GM19043 (cell line): ENCODE measurements around the gene ZBED3.
"Not testable (repeated sequence)": the region's sequence is repeated elsewhere in the genome, so short reads cannot be mapped to it uniquely, and the experiment has no call there.

Source experiments
- ATAC-seq: cut with Tn5 transposase; IDR thresholded peaks from one replicate; pipeline ENCODE4 v1.9.1; 2021; ENCODE audit warnings: low read depth; ENCODE audit not compliant: unreplicated experiment

ZBED3 gene

DNA sequence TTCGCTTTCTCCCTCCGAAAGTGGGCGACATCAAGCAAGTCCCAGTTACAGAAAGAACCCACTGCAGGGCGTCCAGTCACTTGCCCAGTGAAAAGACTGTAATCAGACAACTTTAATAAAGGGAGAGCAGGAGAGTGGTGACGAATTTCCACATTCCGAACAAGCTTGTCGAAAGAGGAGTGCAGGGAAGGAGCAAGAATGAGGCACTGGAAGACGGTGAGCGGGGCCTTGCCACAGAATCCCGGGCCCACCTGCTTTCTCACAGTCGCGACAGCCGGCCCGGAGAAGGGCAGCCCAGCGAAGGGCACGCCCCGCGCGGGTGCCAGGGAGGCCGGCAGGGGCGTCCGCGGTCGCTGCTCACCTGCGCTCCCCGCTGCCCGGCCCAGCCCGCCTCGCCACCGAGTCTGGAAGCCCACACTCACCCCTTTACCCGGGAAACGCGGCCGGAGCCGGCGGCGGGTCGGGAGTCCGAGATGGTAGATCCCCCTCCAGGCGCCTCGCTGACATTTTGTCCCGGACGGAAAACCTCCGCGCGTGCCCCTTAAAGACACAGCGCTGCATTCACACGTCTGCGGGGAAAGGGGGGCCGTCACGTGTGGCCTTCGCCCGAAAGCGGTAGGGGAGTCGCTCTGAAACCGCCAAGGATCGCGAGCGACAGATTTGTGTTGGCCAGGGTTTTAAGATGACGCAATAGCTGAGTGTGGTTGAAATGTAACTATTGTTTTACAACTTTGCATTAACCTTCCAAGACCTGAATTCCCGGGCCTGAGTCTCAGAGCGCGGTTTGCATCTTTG is at the start of gene ZBED3:
Gene ZBED3, minus strand, starts transcription at position 597 of the 795 bp plus-strand sequence. CDS start 9,407 bp downstream, outside the sequence.
- ATAC-seq, result no peak

DNA sequence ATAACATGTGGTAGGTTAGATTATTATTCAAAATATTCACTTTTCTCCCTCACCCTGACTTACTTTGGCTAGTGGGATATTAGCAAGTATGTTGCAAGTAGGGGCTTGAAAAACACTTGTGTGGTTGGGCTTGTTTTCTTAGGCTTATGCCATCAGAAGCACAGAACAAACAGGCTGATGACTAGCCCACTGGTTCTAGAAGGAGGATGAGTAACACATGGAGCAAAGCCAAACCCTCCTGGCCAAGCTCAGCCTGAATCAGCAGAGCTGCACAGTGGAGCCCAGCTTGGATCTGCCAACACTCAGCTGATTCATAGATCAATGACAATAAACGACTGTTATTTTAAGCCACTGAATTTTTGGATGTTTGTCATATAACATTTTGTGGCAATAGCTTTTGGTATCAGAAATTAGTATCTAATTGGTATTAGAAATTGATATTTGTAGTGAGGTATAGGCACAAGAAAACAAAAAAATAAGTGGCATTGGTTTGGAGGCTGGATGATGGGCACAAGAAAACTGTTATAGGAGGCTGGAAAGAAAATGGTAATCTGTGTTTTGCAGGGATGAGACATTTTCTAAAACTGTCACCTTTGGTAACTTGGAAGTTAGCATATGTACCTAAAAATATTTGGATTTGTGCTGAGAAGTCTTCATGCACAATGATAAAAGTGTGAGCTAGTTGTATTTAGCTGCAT is 46.1 kb upstream of the ZBED3 start:
- ATAC-seq, result no peak

DNA sequence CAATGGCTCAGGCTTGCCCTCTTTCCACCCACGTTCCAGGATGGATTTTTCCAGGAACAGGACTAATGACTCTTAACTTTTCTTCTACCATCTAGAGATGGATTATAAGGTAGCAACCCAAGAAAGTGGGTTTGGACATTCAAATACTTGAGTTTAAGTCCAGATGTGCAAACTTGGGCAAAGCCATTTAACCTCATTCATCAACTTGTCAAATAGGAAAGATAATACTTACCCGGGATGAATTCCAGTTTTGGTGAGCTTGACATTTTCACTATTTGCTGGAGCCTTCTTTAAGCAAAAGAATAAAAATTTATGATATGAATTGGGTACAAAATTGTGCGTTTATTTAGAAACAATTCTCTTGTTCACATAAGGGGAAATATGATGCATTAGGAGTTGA is 44.3 kb upstream of the ZBED3 start:
- ATAC-seq, result no peak

DNA sequence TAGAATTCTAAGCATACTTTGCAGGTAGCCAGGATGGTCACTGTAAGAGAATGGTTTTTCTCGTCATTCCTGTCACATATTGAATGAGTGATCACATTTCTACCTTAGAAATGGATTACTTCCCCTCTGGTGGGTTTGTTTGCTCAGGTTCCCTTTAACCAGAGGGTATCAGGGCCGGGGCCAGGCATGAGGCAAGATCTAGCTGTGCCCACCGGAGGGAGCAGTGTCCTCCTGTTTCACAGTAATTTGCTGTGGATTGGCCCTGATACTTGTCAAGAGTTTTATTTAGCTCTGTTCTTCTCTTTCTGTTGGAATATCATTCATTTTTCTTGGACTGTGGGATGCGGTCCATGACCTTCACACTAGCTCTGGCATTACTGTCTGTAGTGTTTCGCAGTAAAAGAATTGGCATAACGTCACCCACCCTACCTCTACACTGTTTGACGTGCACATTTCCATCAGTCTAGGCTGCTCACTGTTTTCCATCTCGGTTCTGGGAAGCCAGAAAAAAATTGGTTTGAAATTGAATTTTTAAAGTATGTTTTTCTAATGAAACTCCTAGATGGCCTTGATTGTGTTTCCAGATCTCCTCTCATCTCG is 42.4 kb upstream of the ZBED3 start:
- ATAC-seq, result no peak

- ATAC-seq, result no peak
Measured at GRCh38 chr5:77128411-77129061, 41.5 kb upstream of the ZBED3 start.

DNA sequence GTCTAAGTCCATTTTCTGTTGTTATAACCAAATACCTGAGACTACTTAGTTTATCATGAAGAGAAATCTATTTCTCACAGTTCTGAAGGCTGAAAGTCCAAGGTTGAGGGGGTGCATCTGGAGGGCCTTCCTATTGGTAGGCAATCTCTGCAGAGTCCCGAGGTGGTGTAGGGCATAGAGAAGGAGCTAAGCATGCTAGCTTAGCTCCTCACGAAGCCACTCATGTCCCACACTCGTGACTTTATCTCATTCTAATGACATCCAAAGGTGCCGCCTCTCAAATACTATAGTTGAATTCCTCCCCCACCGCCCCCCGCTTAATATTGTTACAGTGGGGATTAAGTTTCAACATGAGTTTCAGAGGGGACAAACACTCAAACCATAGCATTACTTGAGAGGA is 36.0 kb upstream of the ZBED3 start:
- ATAC-seq, result no peak

DNA sequence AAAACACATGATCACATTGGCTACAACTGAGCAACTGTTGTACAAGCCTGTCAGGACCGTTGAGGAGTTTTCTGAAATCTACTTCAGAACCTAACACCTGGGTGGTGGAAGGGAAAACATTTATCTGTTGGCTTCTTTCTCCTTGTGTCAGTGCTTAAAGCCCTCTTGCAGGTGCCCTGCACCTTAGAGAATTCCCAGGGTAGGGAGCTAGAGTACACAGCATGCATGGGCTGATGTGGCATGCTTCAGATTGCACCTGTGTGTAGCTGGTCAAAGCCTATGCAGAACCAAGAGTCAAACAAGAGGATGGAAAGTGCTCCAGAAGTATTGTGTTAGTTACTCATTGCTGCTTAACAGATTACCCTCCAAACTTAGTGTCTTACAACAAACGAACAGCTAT is 33.6 kb upstream of the ZBED3 start:
- ATAC-seq, result no peak

GRCh38 chr5:77120086-77120485 is 33.0 kb upstream of the ZBED3 start:
- no peak for ATAC-seq

DNA sequence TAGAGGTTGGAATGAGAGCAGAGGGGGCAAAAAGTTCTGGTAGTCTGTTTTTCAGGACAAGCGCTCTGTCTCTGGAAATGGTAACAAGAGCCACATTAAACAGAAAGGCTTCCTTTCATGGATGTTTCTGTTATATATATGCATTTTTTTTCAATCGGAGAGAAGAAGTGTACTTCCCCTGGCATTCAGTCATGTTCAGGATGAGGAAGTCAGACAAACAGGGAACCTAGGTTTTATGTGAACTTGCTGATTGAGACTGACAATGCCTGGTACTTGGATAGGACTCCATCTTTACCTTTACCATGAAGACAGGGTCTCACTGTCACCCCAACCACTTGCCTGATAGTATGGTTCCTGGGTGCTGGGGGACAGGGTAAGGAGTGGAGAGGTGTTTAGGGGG is 30.1 kb upstream of the ZBED3 start:
- no peak for ATAC-seq

GRCh38 chr5:77107035-77107434 is 19.9 kb upstream of the ZBED3 start:
- not testable (repeated sequence) for ATAC-seq

DNA sequence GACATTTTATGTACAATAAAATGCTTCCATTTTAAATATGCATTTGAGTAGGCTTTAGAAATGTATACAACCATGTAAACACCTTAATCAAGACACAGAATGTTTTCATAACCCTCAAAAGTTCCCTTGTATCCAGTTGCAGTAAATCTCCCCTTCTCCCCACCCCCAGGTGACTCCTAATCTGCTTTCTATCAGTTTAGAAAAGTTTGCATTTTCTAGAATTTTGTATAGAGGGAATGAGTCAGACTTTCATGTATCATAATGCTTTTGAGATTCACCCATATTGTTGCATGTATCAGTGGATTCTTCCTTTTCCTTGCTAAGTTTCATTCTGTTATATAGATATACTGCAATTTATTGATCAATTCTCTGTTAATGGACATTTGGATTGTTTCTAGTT is 17.7 kb upstream of the ZBED3 start:
- no peak for ATAC-seq

GRCh38 chr5:77103457-77103856 is 16.4 kb upstream of the ZBED3 start:
- ATAC-seq, result no peak

- no peak for ATAC-seq
Measured at GRCh38 chr5:77102549-77102948, 15.5 kb upstream of the ZBED3 start.

DNA sequence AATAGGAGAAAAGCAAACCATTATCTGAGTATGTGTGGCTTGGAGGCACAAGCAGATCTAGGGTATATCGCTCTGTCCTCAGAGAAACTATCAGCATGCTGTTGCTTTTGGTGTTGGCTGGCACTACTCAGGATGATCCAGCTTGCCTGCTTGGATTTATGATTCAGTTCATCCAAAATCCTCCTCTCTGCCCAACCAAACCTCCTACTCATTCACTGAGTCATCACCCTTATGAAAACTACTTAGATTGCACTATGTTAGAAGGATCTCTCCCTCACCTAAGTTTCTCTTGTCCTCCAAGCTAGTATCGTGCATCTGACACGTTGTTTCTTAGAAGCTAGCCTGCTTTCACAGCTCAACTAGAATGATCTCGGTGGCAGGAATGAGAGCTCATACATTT is 14.2 kb upstream of the ZBED3 start:
- no peak for ATAC-seq

DNA sequence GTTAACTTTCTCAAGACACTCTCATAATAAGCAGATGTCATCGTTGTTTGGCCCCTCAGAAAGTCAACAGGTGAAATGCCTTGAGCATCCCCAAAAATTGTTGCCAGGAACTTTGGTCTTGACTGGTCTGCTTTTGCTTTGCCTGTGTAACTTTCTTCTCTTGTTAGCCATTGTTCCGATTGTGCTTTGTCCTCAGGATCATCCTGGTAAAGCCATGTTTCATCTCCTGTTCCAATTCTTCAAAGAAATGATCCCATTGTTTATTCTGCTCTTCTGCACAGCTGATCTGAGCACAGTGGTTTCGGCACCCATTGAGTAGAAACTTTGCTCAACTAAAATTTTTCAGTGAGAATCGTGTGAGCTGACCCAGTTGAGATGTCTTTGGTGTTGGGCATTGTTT is 8.1 kb upstream of the ZBED3 start:
- ATAC-seq, result no peak

- ATAC-seq, result no peak
Measured at GRCh38 chr5:77087484-77088261, 588 bp upstream of the ZBED3 start.

DNA sequence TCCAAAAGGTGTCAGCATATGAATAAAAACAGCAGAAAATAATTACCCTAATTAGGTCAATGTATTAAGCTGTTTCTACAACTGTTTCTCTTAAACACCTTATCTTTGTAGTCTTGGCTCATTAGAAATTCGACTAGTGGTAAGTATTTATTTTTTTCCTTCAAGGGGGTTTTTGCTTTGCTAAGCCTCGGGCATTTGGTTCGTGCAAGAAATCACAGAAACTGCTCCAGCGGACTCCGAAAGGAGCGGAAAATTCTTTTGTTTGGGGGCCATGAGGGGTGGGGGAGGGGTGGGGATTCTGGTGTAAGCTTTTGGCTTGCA is 757 bp downstream of the ZBED3 start:
- no peak for ATAC-seq

GRCh38 chr5:77083088-77083487 is 4.0 kb downstream of the ZBED3 start:
- ATAC-seq, result no peak

GRCh38 chr5:77082280-77082679 is 4.8 kb downstream of the ZBED3 start:
- no peak for ATAC-seq

- no peak for ATAC-seq
Measured at GRCh38 chr5:77080905-77081304, 6.2 kb downstream of the ZBED3 start.

- not testable (repeated sequence) for ATAC-seq
Measured at GRCh38 chr5:77080479-77080878, 6.6 kb downstream of the ZBED3 start.
